ENCODE measurements around the gene TNPO1. TPM values are rescaled to one million over a fixed set of nuclear protein-coding genes. Genes with fewer than 3 reads are reported as not detected.

The TNPO1 gene
- total and polyA plus RNA-seq, 9 of the 15 experiments (the other 6 are each of a cell fraction or from before 2014, with no cell fraction given) = 20.8 to 176 (median 97.9) TPM

- TF ChIP-seq ZNF407 (IDR thresholded peaks at IDR 0.05; ENCODE audit: low read depth) (no peak), CTBP1 (IDR thresholded peaks at IDR 0.05; ENCODE audit: borderline replicate concordance) (peak; percentile 96), ZNF644 (tag; IDR thresholded peaks at IDR 0.05; ENCODE audit: low read depth) (no peak), AFF4 (CRISPR knock-in tag; IDR thresholded peaks at IDR 0.05) (peak; percentile 64; the same call in 1 of the 2 replicates), MAFG (tag; conservative IDR thresholded peaks at IDR 0.05) (no peak), HMGN3 (IDR thresholded peaks at IDR 0.05; ENCODE audit: borderline replicate concordance, extremely low read depth, insufficient read length, low read depth, low read length) (peak; percentile 64), EP400 (IDR thresholded peaks at IDR 0.05) (peak; percentile 39; the same call in 1 of the 2 replicates), DEAF1 (CRISPR knock-in tag; IDR thresholded peaks at IDR 0.05) (0 out of 2 replicates have a peak, but pooled peaks have one; percentile 19), HDAC1 (IDR thresholded peaks at IDR 0.05) (peak in 1 of 2 experiments; percentile 49; a peak in 1 of 4 replicates)
- TF ChIP-seq, protein P1, sequence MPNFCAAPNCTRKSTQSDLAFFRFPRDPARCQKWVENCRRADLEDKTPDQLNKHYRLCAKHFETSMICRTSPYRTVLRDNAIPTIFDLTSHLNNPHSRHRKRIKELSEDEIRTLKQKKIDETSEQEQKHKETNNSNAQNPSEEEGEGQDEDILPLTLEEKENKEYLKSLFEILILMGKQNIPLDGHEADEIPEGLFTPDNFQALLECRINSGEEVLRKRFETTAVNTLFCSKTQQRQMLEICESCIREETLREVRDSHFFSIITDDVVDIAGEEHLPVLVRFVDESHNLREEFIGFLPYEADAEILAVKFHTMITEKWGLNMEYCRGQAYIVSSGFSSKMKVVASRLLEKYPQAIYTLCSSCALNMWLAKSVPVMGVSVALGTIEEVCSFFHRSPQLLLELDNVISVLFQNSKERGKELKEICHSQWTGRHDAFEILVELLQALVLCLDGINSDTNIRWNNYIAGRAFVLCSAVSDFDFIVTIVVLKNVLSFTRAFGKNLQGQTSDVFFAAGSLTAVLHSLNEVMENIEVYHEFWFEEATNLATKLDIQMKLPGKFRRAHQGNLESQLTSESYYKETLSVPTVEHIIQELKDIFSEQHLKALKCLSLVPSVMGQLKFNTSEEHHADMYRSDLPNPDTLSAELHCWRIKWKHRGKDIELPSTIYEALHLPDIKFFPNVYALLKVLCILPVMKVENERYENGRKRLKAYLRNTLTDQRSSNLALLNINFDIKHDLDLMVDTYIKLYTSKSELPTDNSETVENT (CRISPR knock-in tag; IDR thresholded peaks at IDR 0.05) = peak; percentile 69; the same call in 1 of the 2 replicates
Observed at GRCh38 chr5:72955768-72956323, 139.4 kb downstream of the TNPO1 start, which contains the start of gene FCHO2 (continued).
